Mucosa of descending colon (tissue), 3 donors: ENCODE data around the gene A2ML1. TPM values are rescaled to one million over a fixed set of nuclear protein-coding genes. Genes with fewer than 3 reads are reported as not detected.
A peak's percentile ranks its signal among the peaks of the same experiment; 100 is the strongest.
"Not testable (repeated sequence)": the region's sequence is repeated elsewhere in the genome, so short reads cannot be mapped to it uniquely, and the experiment has no call there.

Source experiments
- ATAC-seq: fragments of 200-7000 bp; cut with Tn5 transposase; one replicate; pipeline ENCODE4 v1.9.1; 2020; ENCODE audit warnings: mild to moderate bottlenecking, moderate library complexity
- DNase-seq, 3 donors: peaks; one replicate each; pipeline ENCODE4 v3.0.0-alpha.2; 2020
- H3K36me3 ChIP-seq: fragments of 200-600 bp; one replicate; pipeline ENCODE4 v1.8.0; 2021; ENCODE audit warnings: low read depth, mild to moderate bottlenecking
- H3K4me1 ChIP-seq: fragments of 200-600 bp; one replicate; pipeline ENCODE4 v1.8.0; 2021; ENCODE audit warnings: low read depth, mild to moderate bottlenecking
- H3K4me3 ChIP-seq: fragments of 200-600 bp; one replicate; pipeline ENCODE4 v1.8.0; 2021; ENCODE audit warnings: mild to moderate bottlenecking
- H3K9me3 ChIP-seq: fragments of 200-600 bp; one replicate; pipeline ENCODE4 v1.8.0; 2021; ENCODE audit warnings: mild to moderate bottlenecking
- CTCF ChIP-seq: fragments of 200-600 bp; IDR thresholded peaks from one replicate; pipeline ENCODE4 v1.8.0; 2022; ENCODE audit warnings: antibody characterized with exemption, mild to moderate bottlenecking
- intact Hi-C, 2 donors: fragments of 100-400 bp; cut with DNase I in 1 of 2; cut with micrococcal nuclease in 1 of 2; formaldehyde crosslinking; loops; one replicate each; pipeline versions ENCODE4 v1.11.0 to v1.11.1; 2022; cut with DNase I, micrococcal nuclease
- total RNA-seq, 3 donors: library from RNA; stranded (reverse); fragmentation: NEBNext Ultra II Directional in 2 of 3; extraction: Animal tissue kit (Norgen Biotek cat#: 25700) in 2 of 3; gene quantifications; one replicate each; pipeline versions ENCODE4 v1.2.1 to v1.2.4, GENCODE V29; 2021 to 2023
- donor health status: DM: no; HTN: no; CAD: no; lungs with moderate emphysema.
- donor health status: DM: no; HTN: no; CAD: no.
- donor health status: DM: no; HTN: yes; CAD: no.

A2ML1 gene
- total RNA-seq, 3 donors from 2014 or later: 0.46 TPM; not detected in 2

GRCh38 chr12:8909752-8910151 is 87.3 kb downstream of the A2ML1 start:
- intact Hi-C loops: no loop called here
- TF ChIP-seq CTCF: no peak

GRCh38 chr12:8911606-8912268 is 89.3 kb downstream of the A2ML1 start:
- no peak for TF ChIP-seq CTCF
- intact Hi-C loops: no loop called here
- Histone ChIP-seq H3K9me3 (no peaks in the 10 kb centered on the region), H3K4me3 (no peak overlapping the region), H3K36me3 (no peaks in the 10 kb centered on the region), H3K4me1 (no peaks in the 10 kb centered on the region)
- ATAC-seq (no peak), DNase-seq (no peak)

More at GRCh38 chr12:8909752-8910151, 87.3 kb downstream of the A2ML1 start:
- Histone ChIP-seq H3K9me3 (no peaks in the 10 kb centered on the region), H3K36me3 (no peaks in the 10 kb centered on the region), H3K4me3 (no peak overlapping the region), H3K4me1 (no peaks in the 10 kb centered on the region)
- DNase-seq: no peak
- no peak for ATAC-seq

- H3K36me3 ChIP-seq: no peaks in the 10 kb centered on the region
- TF ChIP-seq CTCF: no peak
- intact Hi-C loops: no loop called here
- DNase-seq (no peak), ATAC-seq (no peak)
- no peak overlapping the region for H3K4me3 ChIP-seq
- H3K9me3 ChIP-seq: no peaks in the 10 kb centered on the region
- H3K4me1 ChIP-seq: no peaks in the 10 kb centered on the region
Measured at GRCh38 chr12:8912914-8913313, 90.5 kb downstream of the A2ML1 start.

GRCh38 chr12:8913702-8914032 is 91.2 kb downstream of the A2ML1 start:
- Histone ChIP-seq H3K4me3 (no peak overlapping the region), H3K36me3 (no peaks in the 10 kb centered on the region), H3K4me1 (no peaks in the 10 kb centered on the region), H3K9me3 (no peaks in the 10 kb centered on the region)
- no peak for TF ChIP-seq CTCF
- no peak for ATAC-seq
- intact Hi-C loops: no loop called here
- DNase-seq: no peak

GRCh38 chr12:8914033-8914715 is 91.8 kb downstream of the A2ML1 start, which contains the start of gene PHC1:
Gene PHC1, plus strand, starts transcription at chr12:8914509. Its CDS starts 3,169 bp downstream, at chr12:8917678.
- ATAC-seq (peak; percentile 89), DNase-seq (peak; percentile 77 to 86 (median 84))
- H3K4me1 ChIP-seq, intact Hi-C loops, H3K36me3 ChIP-seq, H3K9me3 ChIP-seq: not testable (repeated sequence)
- H3K4me3 ChIP-seq: peak within 1 kb of the TSS; percentile 33

GRCh38 chr12:8914716-8915526 is 92.5 kb downstream of the A2ML1 start:
- ATAC-seq: peak; percentile 83

More at GRCh38 chr12:8914716-8915526, 92.5 kb downstream of the A2ML1 start:
- intact Hi-C loops: no loop called here
- Histone ChIP-seq H3K9me3 (no peaks in the 10 kb centered on the region), H3K4me1 (no peaks in the 10 kb centered on the region), H3K36me3 (no peaks in the 10 kb centered on the region), H3K4me3 (peak overlapping the region; percentile 33)
- no peak for TF ChIP-seq CTCF
- DNase-seq: peak; percentile 47 to 70 (median 69)
